HG03521 (cell line): ENCODE measurements around the gene PRKACA.

Experiments used
- ATAC-seq: cut with Tn5 transposase; IDR thresholded peaks from one replicate; pipeline ENCODE4 v1.9.1; 2021; ENCODE audit warnings: mild to moderate bottlenecking, moderate library complexity; ENCODE audit not compliant: unreplicated experiment

The PRKACA gene

DNA sequence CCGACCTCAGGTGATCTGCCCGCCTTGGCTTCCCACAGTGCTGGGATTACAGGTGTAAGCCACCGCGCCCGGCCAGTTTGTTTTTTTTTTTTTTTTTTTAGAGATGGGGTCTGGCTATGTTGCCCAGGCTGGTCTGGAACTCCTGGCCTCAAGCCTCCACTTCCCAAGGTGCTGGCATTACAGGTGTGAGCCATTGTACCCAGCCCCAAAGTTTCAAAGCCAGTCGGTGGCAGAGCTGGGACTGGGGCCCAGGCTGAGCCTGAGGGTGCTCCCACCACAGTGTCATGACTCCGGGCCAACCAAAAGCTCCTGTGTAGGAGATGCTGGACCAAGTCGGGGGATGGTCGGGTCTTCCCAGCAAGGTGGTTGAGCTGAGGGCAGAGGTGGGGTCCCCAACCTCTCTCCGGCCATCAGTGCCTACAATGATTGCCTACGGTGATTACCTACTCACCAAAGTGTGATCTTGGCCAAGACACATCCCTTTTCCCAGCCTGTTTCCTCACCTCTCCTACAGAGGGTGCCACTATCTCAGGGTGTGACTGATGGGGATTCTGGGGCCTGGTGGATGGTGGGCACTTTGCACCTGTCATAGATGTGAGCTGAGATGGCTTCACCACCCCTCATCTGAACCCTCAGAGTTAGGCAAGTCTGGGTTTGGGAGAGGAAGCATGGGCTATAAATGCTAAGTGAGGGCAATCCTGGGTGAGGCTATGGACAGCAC, 21.1 kb downstream of the PRKACA start:
- ATAC-seq, result no peak

- ATAC-seq, result no peak
Observed at GRCh38 chr19:14094854-14095253, 22.7 kb downstream of the PRKACA start.

GRCh38 chr19:14093117-14093823, 24.3 kb downstream of the PRKACA start:
- ATAC-seq, result no peak

- no peak for ATAC-seq
Observed at GRCh38 chr19:14091813-14092462, 25.6 kb downstream of the PRKACA start.

DNA sequence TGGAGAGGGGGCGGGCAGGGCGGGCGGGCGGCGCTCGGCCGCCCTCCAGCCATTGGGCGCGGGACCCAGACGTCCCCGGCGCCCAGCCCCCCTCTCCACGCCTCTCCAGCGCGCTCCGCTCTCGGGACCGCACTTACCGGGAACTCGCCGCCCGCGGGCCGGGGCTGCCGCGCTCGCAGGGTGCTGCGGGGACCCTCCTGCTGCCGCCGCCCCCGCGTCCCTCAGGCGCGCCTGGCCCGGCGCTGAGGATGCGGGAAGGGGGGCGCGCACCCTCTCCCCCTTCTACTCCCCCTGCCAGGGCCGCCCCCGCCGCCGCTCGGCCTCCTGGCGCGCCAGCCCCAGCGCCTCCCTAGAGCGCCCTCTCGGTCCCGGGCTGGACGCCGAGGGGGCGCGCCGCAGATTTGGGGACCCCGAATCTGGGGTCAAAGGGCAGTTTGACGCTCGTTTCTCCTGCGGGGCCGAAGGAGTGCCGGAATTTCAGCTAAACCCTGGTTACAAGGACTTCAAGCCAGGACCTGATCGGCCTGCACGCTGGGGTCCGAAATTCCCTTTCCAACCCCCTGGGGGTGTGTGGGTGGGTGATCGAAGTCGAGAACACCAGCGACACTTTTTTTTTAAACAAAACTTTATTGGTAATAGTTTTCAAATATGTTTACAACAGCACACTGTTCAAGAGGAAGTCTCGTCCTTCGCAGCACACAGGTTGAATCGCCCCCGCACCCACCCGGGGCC, 26.3 kb downstream of the PRKACA start:
- peak; percentile 58 for ATAC-seq

- peak; percentile 43 for ATAC-seq
Observed at GRCh38 chr19:14090509-14091080, 27.0 kb downstream of the PRKACA start, which contains the start of gene SAMD1. SAMD1 (minus strand) TSS chr19:14090751.

DNA sequence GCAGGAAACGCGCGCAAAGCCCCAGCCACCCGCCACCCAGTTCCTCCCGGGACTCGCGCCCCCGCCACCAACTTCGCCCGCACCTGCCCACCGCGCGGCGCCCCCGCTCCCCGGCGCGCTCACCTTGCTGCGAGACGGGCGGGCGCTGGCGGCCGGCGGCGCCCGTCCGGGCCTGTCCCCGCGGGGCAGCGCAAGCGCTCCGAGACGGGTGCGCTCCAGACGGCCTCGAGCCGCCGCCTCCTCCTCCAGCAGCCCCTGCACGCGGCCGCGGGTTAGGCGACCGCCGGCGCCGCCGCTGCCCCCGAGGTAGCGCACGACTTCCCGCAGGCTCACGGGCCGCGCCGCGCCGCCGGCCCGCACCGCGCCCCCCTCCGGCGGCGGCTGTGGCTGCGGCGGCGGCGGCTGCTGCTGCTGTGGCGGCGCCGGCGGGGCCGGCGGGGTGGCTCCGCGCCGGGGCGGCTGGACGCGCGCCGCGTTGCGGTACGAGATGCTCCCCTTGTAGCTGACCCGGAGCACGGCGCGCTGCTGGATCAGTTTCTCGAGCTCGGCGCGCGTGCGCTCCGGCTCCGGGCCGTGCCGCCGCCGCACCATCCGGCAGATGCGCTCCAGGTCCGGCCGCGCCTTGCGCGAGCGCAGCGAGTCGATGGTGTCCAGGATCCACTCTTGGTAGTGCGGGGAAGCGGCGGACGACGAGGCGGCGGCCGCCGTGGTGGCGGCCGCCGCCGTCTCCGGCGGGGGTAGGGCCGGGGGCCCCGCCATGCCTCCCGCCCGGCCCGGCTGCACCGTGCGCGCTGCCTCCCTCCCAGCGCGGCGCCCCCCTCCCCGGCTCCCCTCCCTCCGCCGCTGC, 27.7 kb downstream of the PRKACA start:
- ATAC-seq, result peak; percentile 23

GRCh38 chr19:14089412-14089661, 28.2 kb downstream of the PRKACA start:
- ATAC-seq, result no peak

DNA sequence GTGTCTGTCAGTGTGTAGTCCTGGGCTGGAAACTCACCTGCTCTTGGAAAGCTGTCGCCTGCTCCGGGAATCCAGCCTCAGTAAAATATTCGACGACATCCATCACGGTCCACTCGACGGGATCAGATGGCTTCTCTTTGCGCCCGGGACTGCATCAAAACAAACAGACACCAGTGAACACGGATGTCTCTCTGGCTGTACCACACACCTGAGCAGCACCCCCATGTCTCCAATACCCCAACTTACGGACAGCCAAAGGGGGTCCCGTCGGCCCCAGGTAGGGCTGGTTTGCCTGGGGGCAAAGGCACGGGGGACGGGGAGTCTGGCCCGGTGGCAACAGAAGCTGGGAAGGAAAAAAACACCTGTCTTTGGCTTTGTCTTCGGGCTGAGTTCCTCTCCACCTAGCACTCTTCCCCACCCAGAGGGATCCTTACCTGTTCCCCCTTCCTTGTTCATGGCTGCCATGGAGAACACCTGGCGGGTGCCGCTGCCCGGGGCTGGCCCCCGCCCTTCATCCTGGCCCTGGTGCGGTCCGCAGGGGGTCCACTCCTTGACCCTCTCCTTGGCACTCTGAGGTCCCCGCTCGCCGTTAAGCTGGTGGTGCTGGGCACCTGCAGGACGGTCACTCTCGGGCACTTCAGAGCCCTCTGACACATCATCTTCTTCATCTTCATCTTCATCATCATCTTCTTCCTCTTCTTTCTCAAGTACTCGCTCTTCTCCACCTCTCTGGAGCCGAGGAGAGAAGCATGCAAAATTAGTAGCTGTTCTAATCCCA, 28.7 kb downstream of the PRKACA start:
- no peak for ATAC-seq

GRCh38 chr19:14086098-14086497, 31.5 kb downstream of the PRKACA start:
- ATAC-seq, result no peak

DNA sequence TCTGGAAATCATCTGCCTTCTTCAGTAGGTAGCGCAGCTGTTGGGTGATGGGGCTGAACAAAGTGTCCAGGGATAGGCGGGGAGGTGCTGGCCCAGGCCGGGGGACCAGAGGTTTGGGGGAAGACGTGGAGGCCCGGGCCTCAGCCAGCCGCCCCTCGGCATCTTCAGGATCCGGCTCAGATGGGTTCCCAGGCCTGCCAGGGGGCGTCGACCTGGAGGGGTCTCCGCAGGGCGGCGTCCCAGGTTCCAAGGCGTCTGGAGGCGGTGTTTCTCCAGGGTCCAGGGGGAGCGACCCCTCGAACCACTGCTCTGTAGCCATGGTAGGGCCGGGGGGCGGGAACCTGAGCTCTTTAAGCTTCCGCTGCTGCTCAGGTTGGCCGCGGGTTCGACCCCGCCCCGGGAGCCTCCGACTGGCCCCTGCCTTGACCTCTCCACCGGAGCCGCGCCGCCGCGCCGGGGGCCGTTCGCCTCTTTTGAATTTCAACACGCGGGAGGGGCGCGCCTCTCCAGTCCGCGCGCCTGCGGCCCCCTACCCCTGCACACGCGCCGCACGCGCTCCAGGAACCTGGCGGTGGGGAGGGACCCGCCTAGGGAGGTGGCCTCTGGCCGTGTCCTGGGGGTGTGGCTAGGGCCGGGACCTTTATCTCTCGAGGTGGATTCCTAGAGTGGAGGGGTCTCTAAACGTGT, 32.1 kb downstream of the PRKACA start, which contains the start of gene C19orf67:
Gene C19orf67 (minus strand): TSS at position 475 of the 687 bp plus-strand sequence. CDS start 156 bp downstream, at position 319.
- no peak for ATAC-seq

- ATAC-seq, result no peak
Observed at GRCh38 chr19:14082675-14082960, 34.9 kb downstream of the PRKACA start.

DNA sequence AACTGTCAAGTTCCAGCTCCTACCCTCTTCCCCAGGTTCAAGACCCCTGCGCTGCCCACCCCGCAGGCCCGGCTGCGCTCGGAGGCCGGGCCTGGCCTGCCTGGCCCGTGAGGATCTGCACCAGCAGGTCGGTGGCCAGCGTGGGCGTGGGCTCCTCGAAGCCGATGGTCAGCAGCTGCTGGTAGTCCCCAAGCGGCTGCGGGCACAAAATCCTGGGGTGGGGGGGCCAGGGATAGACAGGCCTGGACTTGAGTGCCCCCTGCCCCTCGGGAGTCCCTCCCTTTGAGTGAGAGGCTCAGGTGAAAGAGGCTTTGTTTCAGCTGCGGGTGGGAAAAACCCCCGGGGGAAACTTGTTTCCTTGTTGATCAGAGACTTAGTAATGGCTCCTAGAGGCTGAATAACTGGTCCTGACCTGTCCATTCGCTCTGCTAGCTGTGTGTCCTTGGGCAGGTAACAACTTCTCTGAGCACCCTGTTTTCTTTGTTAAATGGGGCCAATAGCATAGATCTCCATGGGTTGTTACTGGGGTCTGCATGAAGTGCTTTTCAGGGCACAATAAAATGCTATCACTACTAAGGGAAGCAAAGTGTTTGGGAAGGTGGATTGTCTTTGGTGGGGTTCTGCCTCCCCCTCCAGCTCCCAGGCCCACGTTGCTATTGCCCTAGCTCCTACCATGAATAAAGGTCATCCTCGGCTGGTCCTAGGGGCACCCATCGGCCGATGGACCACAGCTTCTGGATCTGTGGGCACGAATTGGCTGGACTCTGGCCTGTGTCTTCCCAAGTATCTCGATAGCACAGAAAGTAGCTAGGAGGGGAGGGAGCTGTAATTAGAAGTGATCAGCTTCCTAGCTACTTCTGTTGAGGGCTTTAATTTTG, 35.5 kb downstream of the PRKACA start:
- ATAC-seq, result no peak

DNA sequence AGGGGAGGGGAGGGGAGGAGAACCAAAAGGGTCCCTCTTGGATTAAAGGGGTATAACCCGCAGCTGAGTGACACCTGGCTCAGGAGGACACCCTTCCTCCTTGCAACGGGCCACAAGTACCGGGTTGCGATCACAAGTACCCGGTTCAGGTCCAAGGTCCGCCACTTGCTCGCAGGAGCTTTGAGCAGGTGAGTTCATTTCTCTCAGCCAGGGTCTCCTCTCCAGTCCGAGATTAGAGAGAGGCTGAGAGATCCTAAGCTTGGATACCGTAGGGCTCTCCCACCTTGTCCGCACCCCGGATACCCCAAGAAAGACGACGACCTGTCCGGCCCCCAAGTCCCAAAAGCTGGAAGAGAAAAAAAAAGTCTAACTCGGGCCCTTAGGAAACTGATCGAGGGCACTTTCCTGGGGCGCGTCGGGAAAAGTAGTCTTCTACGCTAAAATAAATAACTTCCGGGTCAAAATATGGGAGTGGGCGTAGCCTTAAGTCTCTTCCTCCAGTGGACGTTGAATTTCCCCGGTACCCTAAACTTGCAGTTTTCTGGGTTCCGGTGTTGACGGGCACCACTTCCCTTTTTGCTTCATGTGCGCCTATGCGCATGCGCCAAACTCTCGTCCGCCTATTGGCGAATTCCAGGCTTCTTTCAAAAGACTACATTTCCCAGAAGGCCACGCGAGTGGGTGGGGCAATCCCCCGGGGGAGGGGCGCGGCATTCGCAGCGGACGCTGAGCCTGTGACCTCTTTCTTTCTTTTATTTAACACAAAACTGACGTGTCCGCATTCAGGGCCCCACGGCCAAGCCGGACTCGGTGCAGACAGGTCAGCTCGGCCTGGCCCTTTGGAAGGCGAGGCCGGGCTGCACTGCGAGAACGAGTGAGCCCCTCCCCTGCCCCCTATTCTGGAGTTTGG, 36.4 kb downstream of the PRKACA start:
- ATAC-seq, result peak; percentile 85

DNA sequence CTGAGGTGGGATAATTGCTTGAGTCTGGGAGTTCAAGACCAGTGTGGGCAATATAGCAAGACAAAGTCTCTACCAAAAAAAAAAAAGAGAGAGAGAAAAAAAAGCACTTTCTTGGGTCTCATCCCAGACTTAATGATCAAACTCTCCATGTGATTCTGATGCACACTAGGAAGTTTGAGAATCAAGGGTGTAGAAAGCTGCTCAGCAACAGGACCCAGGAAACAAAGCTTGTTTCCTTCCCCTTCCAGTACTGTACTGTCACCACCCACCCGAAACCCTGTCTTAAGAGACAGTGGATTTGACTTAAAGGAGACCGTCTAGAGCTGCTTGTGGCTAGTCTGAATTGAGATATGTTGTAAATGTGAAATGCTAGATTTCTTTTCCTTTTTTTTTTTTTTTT, 39.2 kb downstream of the PRKACA start:
- no peak for ATAC-seq

DNA sequence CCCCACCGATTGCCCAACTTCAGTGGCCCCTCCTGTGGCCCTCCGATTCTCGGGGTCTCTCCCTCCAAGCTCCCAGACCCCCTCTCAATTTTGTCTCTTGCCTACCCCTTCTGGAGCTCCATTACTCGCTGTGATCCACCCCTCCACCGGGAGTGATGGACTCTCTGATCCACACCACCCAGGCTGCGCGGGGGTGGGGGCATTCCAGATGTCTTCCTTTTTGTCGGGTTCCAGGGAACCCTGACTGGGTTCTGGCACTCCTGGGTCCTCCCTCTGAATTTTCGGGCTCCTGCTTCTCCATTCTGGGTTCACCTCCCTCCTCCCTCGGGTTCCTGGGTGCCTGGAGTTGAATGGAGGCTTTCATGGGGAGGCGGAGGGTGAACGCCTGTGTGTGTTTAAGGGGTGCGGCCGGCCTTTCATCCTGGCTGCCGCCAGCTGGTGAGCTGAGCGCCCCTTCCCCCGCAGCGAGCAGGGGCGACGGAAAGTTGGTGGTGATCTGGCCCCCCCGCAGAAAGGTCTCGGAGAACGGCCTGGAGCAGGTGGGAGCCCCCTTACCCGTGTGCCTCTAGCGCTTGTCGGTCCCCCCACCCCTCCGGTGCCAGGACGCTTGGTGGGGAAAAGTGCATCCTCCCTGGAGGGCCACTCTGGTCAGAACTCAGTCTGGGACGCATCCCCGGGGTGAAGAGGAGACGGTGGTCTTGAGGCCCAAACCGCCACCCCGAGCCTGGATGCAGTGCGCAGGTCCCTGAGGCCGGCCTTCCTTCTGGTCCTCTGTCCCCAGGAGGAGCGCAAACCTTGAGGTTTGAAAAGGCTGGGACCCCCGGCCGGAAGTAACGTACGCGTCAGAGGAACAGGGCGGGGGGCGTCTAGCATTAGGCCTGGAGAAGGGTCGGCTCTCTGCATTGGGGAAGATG, 43.4 kb downstream of the PRKACA start:
- no peak for ATAC-seq
